Suprapubic skin (tissue), 3 donors: ENCODE data around the gene MCCC2.

Source experiments
- CTCF ChIP-seq, 2 donors: fragments of 200-600 bp in 1 of 2; fragments of 450-650 bp in 1 of 2; sonication (generic) in 1 of 2; IDR thresholded peaks; one replicate each; pipeline ENCODE4 v1.5.1; 2016 to 2019; ENCODE audit warnings: antibody characterized with exemption in 2 of 2, mild to moderate bottlenecking in 1 of 2, moderate library complexity in 1 of 2
- EP300 ChIP-seq: sonication (generic); formaldehyde crosslinking; IDR thresholded peaks from one replicate; pipeline ENCODE4 v1.6.1; 2017; ENCODE audit warnings: antibody characterized with exemption
- POLR2A ChIP-seq, 2 donors: fragments of 450-650 bp; IDR thresholded peaks; one replicate each; pipeline ENCODE4 v1.6.1; 2017; ENCODE audit warnings: antibody characterized with exemption in 2 of 2, mild to moderate bottlenecking in 2 of 2, moderate library complexity in 2 of 2

DNA sequence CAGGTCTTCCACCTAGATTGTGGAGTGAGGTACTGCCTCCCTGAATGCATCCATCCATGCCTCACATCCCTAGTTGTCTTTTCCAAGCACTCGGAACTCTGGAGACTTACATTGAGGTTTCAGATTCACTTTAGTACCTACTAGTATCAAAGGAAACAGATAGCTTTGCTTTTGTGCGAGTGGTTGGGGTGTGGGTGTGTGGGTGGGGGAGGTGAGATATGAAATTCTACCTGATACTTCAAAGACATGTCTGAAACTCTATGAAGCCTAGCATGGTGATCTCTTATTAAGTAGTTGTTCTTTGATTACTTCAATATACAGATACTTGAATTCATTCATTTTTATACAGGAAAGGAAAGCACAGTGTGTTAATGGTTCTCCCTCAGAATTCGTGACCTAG lies 64.4 kb downstream of the MCCC2 start:
- TF ChIP-seq CTCF (IDR thresholded peaks at IDR 0.05): no peak
- no peak for TF ChIP-seq POLR2A (IDR thresholded peaks at IDR 0.05)
- TF ChIP-seq EP300: no peak
